HG02623 (cell line): ENCODE data around the gene GBGT1.

Experiments
- ATAC-seq: cut with Tn5 transposase; IDR thresholded peaks from one replicate; pipeline ENCODE4 v1.9.1; 2021; ENCODE audit warnings: moderate library complexity; ENCODE audit not compliant: unreplicated experiment

Gene GBGT1

DNA sequence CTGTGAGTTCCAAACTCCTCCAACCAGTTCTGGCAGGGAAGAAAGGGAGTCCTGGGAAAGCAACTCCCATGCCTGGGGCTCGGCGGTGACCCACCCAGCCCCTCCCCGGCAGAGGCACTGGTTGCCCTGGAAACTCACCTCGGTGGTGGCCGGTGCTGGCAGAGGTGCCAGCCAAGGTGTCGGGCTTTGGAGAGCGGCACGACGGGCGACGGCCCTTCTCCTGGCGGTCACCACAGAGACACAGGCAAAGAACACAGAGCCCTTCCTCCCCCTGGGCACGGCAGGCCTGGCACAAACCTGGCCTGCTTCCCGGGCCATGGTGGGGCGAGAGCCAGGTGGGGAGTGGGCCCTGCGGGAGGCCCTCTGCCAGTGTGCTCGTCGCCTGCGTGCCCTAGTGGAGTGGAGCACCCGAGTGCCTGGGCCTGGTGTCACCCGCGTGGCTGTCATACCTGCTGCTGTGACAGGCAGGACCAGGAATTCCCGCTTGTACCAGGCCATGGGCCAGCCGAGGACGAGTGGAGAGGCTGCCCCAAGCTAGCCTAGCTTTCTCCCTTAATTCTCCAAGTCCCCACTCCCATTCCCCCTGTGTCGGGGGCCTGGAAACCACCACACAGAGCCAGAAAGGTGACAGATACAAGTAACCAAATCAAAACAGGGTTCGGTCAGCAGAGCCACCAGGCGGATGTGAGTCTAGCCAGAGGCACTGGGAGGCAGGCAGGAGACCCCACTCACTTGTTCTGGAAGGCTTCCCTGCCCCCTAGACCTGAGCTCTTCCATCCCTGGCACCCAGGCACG, 34.5 kb downstream of the GBGT1 start:
- ATAC-seq: no peak

DNA sequence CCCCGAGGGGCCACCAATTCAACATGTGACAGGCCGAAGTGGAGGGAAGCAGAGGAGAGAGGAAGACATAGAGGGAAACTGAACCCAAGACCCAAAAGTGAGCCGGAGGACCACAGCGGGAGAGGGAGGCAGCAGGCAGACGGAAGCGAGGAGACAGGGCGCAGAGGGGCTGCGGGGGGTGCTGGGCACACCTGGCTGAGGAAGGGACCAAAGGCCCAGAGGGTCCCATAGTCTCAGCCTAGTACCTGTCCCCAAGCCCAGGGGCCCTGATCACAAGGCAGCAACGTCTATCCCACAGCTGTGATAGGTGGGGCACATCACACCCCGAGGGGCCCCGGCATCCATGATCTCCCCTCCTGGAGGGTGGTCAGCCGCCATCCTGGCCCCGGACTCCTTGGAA, 35.6 kb downstream of the GBGT1 start:
- no peak for ATAC-seq

DNA sequence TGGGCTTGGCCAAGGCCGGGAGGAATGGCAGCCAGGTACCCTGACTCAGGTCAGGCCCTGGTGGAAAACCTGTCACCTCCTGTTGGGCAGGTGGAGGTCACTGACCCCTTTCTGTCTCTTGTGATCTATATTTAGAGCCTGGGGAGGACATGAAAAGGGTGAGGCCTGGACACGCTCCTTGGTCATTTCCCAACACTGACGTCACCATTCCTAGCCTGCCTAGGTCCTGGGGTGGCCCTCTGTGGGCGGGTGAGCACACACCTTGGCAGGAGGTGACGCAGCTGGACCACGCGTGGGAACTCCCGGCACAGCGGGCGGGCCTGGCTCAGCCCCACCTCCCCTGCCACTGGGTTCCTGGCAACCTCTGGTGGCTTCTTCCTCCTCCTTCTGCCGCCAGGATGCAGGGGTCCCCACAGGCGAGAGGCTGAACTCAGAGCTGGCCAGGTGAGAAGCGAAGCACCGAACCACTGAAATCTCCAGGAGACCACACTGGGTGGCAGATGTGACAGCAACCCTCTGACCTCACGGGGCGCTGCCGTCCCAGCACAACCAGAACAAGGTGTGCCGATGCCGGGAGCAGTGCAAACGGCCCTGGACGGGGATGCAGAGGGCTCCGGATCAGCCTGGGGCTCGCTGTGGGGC, 36.3 kb downstream of the GBGT1 start:
- no peak for ATAC-seq

DNA sequence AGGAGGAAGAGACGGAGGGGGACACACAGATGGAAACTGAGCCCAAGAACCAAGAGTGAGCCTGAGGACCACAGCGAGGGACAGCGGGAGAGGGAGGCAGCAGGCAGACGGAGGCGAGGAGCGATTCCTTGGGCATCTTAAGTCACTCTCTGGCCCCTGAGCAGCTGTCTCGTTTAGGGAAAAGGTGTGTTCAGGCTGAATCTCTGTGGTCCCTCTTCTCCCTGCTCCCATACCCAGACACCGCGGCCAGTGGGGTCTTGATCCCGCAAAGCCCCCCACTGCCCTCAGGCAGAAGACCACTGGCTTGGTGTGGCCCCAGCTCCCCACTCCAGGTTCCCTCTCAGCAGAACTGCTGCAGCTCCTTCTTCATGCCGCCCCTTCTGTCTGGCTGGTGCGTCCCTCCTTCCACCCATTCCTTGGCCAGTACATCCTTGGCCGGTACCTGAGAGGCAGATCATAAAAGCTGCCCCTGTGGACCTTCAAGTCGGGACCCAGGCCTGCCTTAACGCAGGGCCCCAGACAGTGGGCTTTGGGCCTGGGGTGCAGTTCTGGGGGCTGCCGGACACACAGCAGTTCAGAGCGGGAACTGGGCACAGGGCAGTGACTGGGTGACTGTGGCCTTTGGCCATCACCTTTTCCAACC, 36.9 kb downstream of the GBGT1 start:
- no peak for ATAC-seq

DNA sequence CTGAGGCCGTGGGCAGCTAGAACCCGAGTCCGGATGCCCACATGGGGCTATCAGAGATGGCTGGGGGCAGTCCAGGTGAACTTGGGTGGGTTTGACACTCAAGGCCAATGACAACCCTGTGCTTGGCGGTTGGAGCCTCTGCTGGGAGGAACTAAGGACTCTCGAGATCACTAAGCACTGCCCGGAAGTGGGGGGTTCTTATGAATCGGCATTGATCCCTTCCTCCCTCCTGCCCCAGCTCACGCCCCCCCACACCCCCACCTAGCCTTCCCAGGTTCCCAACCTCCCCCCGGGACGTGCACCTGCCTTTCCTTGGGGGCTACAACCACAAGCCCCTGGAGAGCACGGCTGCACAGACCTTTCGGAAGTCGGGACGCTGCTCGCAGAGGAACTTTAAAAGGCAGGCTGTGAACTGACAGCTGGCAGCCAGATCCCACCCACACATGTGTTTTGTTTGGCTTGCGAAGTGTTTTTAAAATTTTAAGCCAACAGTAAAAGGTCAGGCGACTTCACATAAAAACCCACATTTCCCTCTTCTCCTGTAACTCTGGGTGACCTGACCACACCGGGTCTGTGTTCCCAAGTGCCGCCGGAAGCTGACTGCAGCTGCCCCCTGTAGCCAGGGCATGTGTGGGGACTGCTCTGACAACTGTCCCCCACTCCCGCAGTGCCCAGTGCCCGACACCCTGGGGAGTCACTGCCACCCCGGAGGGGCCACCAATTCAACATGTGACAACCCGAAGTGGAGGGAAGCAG, 37.6 kb downstream of the GBGT1 start:
- no peak for ATAC-seq

DNA sequence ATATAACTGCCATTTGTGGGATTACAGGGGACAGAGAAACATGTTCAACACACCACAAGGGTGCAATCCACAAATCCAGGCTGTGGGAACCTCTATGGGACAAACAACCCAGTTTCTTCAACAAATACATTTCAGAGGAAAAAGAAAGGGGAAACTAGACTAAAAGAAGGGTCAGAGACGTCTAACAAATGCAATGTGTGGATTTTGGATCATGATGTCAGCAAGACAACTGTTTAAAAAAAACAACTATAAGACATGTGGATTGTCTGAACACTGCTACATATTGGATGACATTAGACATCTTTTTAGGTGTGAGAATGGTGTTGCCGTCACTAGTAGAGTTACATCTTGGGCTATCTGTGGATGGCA, 38.8 kb downstream of the GBGT1 start:
- no peak for ATAC-seq

DNA sequence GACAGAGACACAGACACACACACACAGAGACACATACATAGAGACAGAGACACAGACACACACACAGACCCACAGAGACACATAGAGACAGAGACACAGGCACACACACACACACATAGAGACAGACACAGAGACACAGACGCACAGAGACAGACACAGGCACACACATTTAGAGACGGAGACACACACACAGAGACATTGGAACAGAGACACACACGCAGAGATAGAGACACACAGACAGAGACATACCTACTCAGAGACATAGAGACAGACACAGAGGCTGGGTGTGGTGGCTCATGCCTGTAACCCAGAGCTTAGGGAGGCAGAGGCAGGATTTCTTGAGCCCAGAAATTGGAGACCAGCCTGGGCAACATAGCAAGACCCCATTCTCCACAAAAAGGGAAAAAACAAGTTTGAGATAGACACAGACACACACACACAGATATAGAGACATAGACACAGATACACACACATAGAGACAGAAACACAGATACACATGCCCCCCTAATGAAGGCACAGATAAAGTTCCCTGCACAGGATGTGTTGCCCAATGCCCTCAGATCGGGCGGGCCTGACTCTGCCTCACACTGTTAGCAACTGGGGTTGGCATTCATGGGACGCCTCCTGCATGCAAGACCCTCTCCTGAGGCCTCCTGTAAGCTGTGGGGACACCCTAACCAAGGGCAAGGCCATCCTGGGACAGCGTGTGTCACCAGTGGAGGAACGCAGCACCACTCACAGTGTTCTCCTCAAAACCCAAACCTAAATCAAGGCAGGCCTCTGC, 39.4 kb downstream of the GBGT1 start:
- no peak for ATAC-seq

DNA sequence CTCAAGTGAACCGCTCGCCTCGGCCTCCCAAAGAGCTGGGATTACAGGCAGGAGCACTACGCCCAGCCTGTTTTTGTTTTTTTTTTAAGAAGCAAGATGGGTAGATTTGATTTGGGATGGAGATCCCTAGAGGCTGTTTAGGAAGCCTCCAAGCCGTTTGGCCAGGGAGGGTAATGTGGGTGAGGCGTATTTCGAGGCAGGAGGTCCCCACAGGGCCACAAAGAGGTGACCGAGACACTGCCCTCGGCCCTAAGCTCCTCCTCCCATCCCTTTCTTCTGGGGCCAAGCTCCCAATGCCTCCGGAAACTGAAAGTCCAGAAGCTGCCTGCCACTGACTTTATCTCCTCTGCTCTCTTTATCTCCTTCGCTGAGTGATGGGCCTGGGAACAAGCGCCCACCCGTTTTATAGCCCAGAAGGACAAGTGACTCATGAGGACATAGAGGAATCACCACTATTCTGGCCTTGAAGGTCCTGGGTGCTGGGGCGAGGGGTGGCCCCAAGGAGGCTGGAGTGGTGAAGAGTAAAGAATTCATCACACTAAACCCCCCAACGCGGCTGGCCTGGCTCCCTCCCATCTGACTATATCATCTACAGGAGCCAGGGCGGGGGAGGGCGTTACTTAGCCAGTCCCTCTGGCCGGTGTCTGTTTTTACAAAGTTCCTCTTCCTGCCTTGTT, 40.6 kb downstream of the GBGT1 start:
- ATAC-seq: no peak

DNA sequence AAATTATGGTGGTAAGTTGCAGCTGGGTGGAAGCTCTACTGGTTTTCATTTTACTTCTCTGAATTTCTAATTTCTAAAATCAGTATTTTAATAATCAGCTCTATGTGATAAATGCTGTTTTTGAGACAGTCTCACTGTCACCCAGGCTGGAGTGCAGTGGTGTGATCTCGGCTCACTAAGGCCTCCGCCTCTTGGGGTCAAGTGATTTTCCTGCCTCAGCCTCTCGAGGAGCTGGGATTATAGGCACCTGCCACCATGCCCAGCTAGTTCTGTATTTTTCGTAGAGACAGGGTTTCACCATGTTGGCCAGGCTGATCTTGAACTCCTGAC, 41.1 kb downstream of the GBGT1 start:
- no peak for ATAC-seq

DNA sequence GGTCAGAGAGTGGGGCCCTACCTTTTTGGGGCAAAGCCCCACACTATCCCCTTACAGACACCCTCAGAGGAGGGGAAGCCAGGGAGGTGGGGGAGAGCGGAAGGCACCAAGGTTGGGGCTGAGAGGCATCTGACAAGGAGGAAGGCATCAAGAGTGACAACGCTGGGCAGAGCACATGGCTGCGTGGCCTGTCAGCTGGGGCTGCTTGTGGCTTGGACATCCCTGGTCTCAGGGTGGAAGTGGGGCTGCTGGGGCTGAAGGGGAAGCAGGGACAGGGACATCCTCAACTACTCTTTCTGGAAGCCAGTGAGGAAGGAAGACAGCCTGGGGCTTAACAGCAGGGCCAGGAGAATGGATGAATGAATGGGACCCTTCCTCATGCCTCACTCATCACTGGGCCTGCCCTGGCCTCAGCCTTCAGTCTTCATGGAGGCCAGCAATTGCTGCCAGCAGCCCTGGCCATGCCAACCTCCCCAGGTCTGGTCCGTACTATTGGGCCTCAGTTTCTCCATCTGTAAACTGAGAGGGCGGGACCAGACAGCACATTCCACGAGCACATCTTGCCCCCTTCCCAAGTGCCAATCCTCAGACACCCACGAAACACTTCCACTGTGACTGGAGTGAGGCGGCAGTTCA, 41.7 kb downstream of the GBGT1 start:
- no peak for ATAC-seq

DNA sequence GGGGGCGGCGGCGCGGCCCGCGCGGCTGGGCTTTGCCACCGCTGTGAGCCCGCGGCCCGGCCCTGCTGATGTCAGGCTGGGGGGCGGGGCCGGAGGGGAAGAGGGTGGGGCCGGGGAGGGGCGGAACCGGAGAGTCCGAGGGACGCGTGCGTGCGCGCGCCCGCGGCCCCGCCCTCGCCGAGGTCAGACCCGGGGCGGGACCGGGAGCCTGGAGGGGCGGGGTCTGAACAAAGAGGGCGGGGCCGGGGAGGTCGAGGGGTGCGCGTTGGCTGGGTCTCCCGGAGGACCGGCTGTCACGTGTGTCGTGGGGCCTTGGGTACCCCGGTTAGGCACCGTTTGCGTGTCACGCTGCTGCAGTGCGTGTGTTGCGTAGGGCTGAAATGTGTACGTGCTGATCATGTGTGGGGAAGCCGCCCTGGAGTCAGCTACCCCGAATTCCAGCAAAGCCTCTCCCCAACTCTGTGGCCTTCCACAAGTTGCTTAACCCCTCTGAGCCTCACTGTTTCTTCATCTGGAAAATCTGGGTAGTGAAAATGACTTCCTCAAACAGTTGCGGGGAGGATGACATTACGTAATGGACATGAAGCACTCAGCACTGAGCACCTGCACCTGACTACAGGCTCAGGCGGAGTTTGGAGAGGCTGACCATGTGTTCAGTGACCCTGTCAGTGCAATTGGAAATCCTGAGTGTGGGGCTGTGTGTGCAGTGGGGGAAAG, 42.4 kb downstream of the GBGT1 start, which contains the start of gene RALGDS:
TSS of gene RALGDS (minus strand) at position 43 of the 717 bp plus-strand sequence. CDS start 86 bp downstream, outside the sequence.
- peak; percentile 66 for ATAC-seq

DNA sequence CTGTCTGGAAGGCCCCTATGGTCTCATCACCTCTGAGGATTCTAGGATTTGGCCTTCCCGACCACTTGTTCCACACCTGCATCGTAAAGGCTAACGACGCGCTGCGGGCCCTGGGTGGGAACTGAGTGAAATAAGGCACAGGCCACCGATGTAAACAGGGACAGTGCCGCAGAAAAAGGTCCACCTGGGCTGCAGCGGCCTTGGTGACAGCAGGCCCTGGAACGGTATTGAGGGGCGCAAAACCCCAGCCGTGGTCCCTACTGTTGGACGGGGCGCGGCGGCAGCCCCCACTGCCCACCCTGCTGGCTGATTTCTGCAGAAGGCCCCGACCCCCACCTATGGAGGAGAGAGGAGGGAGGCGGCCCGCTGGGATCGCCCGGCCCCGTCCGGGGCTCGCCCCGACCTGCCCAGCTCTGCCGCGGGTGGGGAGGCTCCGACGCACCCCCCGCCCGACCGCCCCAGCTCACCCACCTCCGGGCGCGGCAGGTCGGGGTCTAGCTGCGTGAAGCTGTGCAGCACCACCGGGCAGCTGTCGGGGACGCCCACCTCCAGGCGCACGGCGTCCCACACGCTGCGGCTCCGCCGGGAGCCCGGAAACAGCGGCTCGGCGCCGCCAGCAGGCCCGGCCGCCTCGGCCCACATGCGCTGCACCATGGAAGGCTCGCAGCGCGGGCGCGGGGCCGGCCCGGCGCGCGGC, 43.1 kb downstream of the GBGT1 start:
- no peak for ATAC-seq

DNA sequence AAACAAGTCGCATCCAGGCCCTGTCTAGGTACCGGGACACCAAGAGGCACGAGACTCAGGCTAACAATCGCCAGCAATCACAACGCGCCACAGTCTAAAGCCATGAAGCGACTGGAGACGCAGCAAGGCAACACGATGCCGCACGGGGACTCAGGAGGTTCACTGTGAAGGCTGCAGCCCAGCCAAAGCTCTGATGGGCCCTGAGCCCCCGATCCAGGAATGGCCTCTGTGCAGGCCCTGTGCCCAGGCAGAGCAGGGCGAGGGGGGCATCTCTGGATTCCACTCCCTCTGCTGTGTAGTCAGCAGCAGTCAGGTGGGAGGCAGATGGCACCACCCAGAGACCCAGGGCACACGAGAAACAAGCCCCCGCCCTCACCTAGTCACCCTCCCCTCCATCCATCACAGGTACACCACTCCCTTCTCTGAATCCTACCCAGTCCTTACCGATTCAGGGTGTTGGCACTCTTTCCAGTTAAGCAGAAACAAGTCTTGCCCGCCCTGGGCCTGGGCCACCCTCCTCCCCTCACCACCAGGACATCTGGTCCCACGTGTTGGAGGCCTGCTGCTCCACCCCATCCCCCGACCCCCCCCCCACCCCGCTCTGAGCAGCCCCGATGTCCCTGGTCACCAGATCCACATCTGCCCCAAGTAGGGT, 43.7 kb downstream of the GBGT1 start:
- no peak for ATAC-seq

DNA sequence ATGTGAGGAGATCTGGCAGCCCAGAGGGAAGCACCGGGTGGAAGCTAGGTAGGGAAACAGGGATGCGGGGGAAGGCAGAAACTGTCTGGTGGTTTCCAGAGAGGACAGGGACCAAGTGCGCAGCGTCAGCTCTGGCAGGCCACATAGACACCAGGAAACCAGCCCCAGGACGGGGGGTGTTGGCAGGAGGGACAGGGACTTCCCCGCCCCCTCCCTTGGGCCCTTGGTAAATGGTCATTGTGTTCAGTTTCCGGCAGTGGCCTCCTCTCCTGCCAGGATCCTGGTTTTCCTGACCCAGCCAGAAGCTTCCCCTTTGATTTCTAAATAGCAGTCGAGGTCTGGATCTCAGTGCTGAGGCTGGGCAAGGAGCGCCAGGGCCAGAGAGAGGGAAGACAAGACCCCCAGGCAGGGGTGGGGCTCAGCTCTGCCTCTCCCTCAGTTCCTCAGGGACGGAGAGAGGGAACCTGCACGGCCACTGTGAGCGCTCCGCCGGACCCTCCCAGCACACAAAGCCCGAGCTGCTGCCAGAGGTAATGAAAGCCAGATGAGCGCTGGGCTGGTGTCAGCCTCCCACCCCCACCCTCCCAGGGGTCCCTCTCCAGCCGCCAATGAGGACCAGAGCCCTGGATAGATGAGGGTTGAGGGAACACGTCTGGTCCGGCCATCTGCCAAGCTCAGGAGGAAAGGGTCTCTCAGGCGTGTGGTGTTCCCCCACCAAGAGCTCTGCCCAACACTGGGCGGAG, 44.4 kb downstream of the GBGT1 start:
- ATAC-seq: no peak

DNA sequence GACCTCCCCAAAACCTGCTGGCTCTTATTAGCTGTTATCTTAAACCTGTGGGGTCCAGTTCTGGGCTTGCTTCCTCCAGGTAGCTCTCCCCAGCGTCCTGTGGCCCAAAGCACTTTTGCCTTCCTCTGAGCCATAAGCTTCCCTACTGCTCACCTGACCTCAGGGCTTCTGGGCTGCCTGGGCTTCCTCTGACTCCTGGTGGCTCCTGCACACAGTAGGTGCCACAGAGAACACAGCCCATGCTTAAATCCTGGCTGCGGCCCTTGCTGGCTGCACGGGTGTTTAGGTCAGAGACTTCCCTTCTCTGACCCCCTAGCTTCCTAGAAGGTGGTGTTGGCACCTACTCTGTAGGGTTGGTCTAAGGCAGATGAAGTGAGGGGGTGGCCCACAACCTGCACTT, 45.1 kb downstream of the GBGT1 start:
- no peak for ATAC-seq

DNA sequence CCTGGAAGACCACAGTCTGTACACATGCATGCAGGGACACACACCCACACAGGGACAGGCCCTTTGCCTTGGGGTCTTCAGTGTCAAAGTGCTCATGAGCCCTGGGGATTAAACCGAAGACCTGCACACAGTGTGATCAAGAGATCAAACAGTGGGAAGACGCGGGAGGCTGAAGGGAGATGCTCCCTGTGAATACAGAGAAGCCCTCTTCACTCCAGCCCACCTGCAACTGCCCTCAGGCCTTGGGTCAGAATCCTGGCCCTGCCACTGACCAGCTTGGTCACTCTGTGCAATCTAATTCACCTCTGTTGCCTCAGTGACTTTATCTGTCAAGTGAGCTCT, 45.6 kb downstream of the GBGT1 start:
- no peak for ATAC-seq
